Measurements from ENCODE around the gene SLC25A19. TPM values are rescaled to one million over a fixed set of nuclear protein-coding genes. Genes with fewer than 3 reads are reported as not detected.

The SLC25A19 gene
- total and polyA plus RNA-seq, 10 donors, result 12.4 to 32.5 (median 19.1) TPM

DNA sequence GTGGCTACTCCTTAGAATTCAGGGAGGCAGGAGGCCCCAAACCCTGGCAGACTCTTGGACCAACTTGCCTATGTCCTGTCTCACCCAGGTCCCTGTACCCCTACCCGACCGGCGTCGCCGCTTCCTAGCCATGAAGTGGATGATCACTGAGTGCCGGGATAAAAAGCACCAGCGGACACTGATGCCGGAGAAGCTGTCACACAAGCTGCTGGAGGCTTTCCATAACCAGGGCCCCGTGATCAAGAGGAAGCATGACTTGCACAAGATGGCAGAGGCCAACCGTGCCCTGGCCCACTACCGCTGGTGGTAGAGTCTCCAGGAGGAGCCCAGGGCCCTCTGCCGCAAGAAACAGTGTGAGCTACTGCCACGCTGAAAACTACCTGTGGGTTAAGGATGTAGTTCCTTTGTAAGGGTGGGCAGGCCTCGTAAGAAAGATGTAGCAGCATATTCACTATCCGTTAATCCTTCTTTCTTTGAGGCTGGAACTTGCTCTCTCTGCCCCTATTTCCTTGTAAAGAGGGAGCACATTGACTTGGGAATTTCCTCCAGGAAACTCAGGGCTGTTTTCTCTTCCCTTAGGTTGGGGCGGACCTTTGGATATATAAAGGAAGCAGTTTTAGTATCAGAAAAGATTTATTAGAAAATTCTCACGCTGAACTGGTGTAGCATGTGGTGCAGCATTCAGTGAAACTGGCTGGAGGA lies 23.5 kb downstream of the SLC25A19 start:
- Histone ChIP-seq H3K9me3 (no peaks in the 10 kb centered on the region), H3K4me1 (peaks cover 14 to 81% (median 59%) of the 10 kb centered on the region in 6 donors), H3K27ac (peak overlapping the region in 3 of 8 donors; percentile 27 to 57 (median 42)), H3K27me3 (replicated peaks in 1 of 7) (no peaks in the 10 kb centered on the region), H3K36me3 (peaks cover 0 to 50% (median 37%) of the 10 kb centered on the region in 6 donors), H3K4me3 (no peak overlapping the region)
- 64 to 78% (median 70%) methylated on average over 12 to 17 of the region's 17 CpGs for WGBS, 5 donors
- DNase-seq, result peak; percentile 78
- TF ChIP-seq POLR2A (IDR thresholded peaks at IDR 0.05) (no peak), POLR2AphosphoS5 (IDR thresholded peaks at IDR 0.05) (no peak)
- TF ChIP-seq, protein P1, sequence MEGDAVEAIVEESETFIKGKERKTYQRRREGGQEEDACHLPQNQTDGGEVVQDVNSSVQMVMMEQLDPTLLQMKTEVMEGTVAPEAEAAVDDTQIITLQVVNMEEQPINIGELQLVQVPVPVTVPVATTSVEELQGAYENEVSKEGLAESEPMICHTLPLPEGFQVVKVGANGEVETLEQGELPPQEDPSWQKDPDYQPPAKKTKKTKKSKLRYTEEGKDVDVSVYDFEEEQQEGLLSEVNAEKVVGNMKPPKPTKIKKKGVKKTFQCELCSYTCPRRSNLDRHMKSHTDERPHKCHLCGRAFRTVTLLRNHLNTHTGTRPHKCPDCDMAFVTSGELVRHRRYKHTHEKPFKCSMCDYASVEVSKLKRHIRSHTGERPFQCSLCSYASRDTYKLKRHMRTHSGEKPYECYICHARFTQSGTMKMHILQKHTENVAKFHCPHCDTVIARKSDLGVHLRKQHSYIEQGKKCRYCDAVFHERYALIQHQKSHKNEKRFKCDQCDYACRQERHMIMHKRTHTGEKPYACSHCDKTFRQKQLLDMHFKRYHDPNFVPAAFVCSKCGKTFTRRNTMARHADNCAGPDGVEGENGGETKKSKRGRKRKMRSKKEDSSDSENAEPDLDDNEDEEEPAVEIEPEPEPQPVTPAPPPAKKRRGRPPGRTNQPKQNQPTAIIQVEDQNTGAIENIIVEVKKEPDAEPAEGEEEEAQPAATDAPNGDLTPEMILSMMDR (IDR thresholded peaks at IDR 0.05 in 8 of 11, conservative IDR thresholded peaks at IDR 0.05 in 3 of 11), result no peak
- intact Hi-C loops (cut with DNase I; ENCODE audit: low total_unique reads), result no loop called here

DNA sequence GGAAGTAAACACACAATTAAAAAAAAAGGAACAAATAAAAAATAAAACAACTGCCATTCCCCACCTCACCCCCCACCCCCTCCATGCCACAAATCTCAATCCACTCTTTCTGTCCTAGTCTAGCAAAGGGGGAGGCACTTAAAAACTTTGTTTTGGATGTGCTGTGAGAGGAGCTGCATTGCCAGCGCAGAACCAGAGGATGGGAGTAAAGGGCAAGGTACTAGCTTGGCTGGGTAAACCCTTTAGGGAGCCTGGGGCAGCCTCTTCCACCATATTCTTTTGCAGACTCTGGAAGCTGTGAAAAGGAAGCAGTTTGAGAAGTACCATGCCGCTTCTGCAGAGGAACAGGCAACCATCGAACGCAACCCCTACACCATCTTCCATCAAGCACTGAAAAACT lies 26.2 kb downstream of the SLC25A19 start:
- Histone ChIP-seq H3K36me3 (peaks cover 0 to 50% (median 37%) of the 10 kb centered on the region in 6 donors), H3K9me3 (no peaks in the 10 kb centered on the region), H3K4me1 (peaks cover 28 to 82% (median 63%) of the 10 kb centered on the region in 6 donors), H3K27ac (no peak overlapping the region), H3K4me3 (peak overlapping the region in 3 of 8 donors; percentile 88 to 95 (median 91)), H3K27me3 (replicated peaks in 1 of 7) (no peaks in the 10 kb centered on the region)
- intact Hi-C loops (cut with DNase I; ENCODE audit: low total_unique reads), result no loop called here
- 85 to 97% (median 96%) methylated on average over 4 of the region's 4 CpGs for WGBS, 5 donors
- TF ChIP-seq POLR2AphosphoS5 (IDR thresholded peaks at IDR 0.05), result no peak
- TF ChIP-seq POLR2A (IDR thresholded peaks at IDR 0.05), result no peak
- TF ChIP-seq, protein P1 (IDR thresholded peaks at IDR 0.05 in 8 of 11, conservative IDR thresholded peaks at IDR 0.05 in 3 of 11), result no peak
- peak; percentile 24 for DNase-seq

DNA sequence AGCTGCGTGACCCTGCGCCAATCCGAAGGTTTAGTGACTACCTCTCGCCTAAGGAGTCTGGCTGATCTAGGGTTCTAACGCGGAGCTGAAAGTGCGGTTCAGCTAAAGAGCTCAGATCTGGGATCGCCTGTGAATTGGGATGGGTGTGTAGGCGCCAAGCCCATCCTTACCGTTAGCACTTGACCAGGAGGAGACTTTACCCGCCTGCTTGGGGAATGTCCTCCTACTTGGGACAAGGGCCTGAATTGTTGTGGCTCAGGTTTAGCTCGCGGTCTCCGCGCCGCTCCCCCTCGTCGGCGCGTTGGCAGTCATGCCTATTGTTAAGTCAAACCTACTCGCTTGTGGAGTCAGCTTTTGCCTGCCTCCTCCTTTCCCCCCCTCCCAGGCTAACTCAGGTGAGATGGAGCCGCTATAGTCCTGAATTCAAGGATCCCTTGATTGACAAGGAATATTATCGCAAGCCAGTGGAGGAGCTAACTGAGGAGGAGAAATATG lies 27.1 kb downstream of the SLC25A19 start:
- H3K27ac ChIP-seq, result peak overlapping the region; percentile 95 to 99 (median 96)
- intact Hi-C loops (cut with DNase I; ENCODE audit: low total_unique reads), result no loop called here
- no peaks in the 10 kb centered on the region for H3K27me3 ChIP-seq (replicated peaks in 1 of 7)
- TF ChIP-seq POLR2A (IDR thresholded peaks at IDR 0.05) (no peak), POLR2AphosphoS5 (IDR thresholded peaks at IDR 0.05) (no peak)
- TF ChIP-seq, protein P1 (IDR thresholded peaks at IDR 0.05 in 8 of 11, conservative IDR thresholded peaks at IDR 0.05 in 3 of 11), result no peak
- peaks cover 0 to 43% (median 34%) of the 10 kb centered on the region in 6 donors for H3K36me3 ChIP-seq
- H3K4me1 ChIP-seq, result peaks cover 28 to 82% (median 55%) of the 10 kb centered on the region in 6 donors
- H3K9me3 ChIP-seq, result no peaks in the 10 kb centered on the region
- WGBS, 5 donors, result 1 to 8% (median 2%) methylated on average over 10 to 23 of the region's 23 CpGs
- peak; percentile 81 for DNase-seq
- H3K4me3 ChIP-seq, result peak overlapping the region; percentile 70 to 98 (median 93)

All from spleen (tissue), 11 donors.